Measurements from ENCODE around the gene RNF123.

RNF123 gene

DNA sequence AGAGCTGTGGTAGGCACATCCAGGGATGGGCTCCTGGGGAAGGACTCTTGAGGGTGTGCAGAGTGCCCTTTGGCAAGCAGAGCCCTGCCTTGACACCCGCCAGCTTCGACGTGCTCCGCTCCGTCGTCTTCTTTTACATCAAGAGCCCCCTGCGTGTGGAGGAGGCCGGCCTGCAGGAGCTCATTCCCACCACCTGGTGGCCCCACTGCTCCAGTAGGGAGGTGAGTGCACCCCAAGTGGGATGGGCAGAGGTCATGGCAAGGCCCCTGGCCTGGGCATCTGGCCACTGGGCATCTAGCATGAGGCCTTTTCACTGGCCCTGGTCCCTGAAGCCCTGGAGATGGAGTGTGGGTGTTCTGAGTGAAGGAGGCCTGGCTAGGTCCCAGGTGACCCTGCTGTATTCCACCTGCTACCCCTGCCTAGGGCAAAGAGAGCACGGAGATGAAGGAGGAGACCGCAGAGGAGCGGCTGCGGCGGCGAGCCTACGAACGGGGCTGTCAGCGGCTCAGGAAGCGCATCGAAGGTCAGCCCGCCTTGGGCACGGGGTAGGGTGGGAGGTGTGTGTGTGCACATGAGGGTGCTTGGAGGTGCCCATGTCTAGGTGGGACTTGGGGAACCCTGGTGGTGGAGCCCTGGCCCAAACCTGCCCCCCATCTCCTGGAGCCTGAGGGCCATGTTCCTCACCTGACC is 12.2 kb downstream of the RNF123 start:
- DNase-seq (ENCODE audit: low read depth in 1 of 2, low spot score in 1 of 2), result no peak

DNA sequence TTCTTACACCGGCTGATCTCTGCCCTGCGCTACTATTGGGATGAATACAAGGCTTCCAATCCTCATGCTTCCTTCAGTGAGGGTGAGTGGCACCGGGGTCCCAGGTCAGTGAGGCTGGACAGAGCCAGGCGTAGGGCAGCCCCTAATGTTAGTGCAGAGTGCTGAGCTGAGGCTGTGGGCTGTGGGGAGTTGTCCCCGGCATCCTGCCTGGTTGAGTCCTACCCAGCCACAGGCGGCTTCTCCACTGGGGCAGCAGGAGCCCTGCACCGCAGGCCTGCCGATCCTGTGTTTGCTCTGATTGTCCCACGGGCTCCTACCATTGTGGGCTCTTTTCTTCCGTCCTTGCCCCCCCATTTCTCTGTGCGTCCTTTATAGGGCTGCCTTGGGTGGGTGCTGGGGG is 13.3 kb downstream of the RNF123 start:
- no peak for DNase-seq (ENCODE audit: low read depth in 1 of 2, low spot score in 1 of 2)

DNA sequence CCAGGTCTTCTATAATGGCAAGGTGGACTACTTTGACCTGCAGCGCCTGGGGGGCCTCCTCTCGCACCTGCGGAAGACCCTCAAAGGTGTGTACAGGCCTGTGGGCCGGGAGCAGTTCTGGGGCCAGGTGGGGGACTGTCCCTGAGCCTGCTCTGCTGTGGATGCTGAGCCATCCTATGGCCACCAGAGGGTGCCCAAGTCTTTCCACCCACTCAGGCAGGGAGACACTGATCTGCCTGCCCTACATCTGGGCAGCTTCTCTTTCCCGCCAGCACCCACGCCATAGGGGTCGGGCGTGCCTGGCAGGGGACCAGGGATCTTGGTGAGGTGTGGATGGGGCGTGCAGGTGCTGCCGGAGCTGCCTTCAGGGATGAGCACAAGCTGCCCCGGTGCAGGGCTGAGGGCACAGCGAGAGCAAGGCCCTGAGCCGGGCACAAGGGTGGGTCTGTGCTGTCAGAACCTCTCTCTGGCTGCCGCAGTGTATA is 14.1 kb downstream of the RNF123 start:
- peak in 1 of 2 donors; percentile 54 for DNase-seq (ENCODE audit: low read depth in 1 of 2, low spot score in 1 of 2)

DNA sequence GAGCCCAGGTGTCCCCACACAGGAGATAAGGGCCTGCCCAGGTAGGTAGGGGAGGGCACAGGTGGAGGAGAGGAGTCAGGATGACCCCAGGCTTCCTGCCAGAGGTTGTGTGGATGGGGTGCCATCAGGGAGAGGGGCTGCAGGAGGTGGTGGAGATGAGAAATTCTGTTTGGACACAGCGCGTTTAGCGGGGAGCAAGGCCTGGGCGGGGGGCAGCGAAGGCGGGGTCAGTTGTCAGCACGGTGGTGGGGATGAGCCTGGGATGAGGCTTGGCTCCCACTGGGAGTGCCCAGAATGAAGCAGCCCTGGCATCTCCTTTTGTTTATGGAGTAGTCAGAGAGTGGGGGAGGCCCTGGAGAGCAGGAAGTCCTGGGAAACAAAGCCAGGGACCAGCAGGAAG is 14.6 kb downstream of the RNF123 start:
- no peak for DNase-seq (ENCODE audit: low read depth in 1 of 2, low spot score in 1 of 2)

DNA sequence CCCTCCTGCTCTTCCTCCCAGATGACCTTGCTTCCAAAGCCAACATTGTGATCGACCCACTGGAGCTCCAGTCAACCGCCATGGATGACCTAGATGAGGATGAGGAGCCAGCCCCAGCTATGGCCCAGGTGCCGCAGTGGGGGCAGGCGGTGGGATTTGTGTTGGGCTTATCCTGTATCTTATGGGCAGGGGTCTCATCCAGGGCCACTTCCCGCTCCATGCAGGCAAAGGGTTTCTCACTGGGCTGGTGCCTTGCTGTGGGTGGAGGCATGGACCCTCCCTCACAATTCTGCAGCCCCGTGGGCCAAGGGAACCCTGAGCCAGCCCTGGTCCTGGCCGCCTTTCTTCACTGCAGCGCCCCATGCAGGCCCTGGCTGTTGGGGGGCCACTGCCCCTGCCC is 15.3 kb downstream of the RNF123 start:
- no peak for DNase-seq (ENCODE audit: low read depth in 1 of 2, low spot score in 1 of 2)

DNA sequence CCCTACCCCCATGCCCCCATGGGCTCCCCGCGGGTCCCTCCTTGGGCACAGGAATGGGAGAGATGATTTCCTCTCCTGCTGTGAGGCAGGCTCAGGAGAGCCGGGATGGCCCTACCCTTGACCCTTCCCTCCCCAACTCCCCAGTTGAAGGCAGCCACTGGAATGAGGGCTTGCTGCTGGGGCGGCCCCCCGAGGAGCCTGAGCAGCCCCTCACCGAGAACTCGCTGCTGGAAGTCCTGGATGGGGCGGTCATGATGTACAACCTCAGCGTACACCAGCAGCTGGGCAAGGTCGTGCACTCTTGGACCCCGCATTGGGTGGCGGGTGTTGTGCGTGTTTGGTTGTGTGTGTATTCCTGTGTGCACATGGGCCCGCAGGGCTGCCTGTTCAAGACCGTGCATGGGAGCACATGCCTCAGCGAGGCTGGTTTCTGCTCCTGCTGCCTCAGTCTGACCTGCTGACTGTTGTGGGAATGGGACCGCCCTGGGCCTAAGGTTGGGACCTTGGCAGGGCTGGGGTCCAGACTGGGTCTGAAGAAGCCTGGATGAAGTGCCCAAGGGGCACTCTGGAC is 16.1 kb downstream of the RNF123 start:
- no peak for DNase-seq (ENCODE audit: low read depth in 1 of 2, low spot score in 1 of 2)

DNA sequence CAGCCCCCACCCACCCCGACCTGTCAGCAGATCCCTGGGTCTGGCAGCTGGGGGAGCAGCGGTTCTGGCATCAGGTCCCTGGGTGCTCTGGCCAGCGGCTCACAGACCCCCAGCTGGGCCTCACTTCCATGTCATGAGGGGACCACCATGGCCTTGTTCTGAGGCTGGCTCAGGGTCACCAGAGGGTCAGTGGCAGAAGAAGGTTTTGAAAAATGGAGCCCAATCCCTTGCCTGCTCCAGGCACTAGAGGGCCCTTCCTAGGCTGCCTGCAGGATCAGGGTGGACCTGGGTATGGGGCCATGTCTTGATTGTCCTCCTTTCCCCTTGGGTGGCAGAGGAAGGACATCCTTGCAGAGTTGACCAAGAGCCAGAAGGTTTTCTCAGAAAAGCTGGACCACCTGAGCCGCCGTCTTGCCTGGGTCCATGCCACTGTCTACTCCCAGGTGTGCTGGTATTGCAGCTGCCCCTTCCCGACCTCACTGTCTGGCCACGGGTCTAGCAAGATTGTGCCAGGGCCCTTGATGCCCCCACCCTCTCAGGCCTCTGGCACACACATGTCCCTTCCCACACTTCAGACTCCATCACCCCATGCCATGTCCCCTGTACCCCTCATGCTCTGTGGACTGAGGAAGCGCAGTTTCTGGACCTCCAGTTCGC is 17.2 kb downstream of the RNF123 start:
- DNase-seq (ENCODE audit: low read depth in 1 of 2, low spot score in 1 of 2), result no peak

DNA sequence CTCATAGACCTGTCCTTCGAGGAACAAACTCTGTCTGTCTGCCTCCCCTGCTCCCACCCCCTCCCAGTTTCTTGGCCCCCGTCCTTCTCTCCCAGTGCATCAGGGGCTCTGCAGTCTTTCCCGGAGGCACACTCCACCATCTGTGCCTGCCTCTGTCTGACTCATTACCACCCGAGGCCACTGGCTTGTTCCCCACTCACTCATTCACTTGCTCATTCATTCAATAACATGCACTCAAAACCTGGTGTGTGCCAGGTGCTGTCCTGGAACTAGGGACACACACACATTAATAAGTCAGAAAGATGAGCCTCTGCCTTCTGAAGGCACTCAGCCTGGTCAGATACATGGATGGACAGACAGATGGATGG is 17.7 kb downstream of the RNF123 start:
- DNase-seq (ENCODE audit: low read depth in 1 of 2, low spot score in 1 of 2), result no peak

DNA sequence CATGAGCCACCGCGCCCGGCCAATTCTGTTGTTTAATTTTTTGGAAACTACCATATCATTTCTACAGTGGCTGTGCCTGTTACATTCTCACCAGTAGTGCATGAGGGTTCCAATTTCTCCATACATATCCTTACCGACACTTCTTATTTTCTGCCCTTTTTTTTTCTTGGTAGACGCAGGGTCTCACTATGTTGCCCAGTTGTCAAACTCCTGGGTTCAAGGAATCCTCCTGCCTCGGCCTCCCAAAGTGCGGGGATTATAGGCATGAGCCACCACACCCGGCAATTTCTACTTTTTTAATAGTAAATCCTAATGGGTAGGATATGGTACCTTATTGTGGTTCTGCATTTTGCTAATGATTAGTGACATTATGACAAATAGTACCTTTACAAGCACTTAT is 20.5 kb downstream of the RNF123 start:
- no peak for DNase-seq (ENCODE audit: low read depth in 1 of 2, low spot score in 1 of 2)

DNA sequence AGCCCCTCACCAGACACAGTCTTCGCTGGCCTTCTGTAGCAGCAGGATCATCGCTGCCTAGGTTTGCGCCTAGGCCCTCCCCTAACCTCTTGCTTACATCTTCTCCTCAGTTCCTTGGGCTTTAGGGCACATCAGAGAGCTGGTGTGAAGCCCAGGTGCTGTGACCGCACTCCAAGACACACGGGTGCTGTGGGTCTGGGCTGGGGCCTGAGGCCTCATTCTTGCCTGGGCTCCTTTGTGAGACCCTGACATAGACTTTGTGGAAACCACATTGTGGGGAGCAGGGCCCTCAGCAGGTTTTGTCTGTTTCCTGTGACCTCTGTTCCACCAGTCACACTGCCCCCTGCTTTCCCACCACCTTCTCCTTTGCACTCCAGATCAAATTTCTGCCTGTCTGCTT is 22.1 kb downstream of the RNF123 start:
- DNase-seq (ENCODE audit: low read depth in 1 of 2, low spot score in 1 of 2), result no peak

DNA sequence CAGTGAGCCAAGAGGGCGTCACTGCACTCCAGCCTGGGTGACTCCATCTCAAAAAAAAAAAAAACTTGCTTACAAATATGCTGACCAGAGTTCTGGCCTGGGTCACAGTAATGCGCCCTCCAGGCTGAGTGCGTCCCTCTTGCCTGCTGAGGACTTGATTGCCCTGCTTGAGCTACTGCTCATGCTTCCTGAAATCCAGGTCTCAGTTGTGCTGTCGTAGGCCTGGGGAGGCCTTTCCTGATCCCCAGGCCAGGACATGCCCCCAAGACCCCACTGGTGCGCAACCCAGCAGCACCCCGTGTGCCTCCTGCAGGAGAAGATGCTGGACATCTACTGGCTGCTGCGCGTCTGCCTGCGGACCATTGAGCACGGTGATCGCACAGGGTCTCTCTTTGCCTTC is 22.8 kb downstream of the RNF123 start:
- no peak for DNase-seq (ENCODE audit: low read depth in 1 of 2, low spot score in 1 of 2)

DNA sequence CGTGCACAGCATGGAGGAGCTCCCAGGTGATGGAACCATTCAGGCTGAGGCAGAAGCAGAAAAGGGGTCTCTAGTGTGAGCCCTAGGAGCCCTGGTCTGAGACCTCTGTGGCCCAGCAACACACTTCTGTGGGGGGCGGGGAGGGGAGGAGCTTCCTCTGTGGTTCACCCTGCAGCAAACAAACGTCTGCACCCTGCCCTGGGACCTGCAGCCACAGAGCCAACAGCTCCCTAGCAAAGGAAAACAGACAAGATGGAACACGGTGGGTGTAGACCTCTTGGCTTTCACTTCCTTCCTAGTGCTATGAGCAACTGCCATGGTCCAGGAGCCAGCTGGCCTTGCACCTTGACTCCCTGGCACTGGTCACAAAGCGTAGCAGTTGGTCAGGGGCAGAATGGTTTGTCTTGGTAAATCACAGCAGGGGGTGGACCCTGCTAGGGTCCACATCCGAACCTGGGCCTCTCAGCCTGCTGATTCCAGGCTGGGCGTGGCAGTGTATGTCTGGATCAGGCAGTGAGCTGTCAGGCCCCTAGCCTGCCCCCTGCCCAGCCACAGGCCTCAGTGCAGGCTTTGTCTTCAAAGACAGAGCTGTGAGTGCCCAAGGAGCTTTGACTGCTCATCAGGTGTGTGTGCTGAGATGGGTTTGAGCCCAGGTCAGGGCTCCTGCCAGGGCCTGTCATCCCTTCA is 23.4 kb downstream of the RNF123 start:
- DNase-seq (ENCODE audit: low read depth in 1 of 2, low spot score in 1 of 2), result no peak

DNA sequence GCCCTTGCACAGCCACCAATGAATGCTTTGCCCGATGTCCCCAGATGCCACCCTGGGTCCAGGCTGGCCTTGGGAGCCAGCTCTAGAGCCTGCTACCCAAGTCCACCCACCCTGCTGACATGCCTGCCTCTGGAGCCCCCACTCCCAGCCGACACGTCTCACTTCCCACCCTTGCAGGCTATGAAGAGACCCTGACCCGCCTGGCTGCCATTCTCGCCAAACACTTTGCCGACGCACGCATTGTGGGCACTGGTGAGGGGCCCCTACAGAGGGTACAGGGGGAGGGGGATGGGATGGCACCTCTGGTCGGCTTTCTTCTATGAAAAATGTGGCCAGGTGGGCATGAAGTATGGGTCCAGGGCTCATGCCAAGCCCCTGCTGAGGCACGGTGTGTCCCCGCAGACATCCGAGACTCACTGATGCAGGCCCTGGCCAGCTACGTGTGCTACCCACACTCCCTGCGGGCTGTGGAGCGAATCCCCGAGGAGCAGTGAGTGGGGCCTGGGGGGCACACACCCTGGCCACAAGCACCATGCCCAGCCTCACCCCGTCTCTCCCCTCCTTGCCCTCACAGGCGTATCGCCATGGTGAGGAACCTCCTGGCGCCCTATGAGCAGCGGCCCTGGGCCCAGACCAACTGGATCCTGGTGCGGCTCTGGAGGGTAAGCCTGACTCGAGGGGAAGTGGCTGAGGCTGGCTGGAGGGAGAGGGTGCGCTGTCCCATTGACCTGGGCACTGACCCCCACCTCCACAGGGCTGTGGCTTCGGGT is 24.2 kb downstream of the RNF123 start:
- no peak for DNase-seq (ENCODE audit: low read depth in 1 of 2, low spot score in 1 of 2)

DNA sequence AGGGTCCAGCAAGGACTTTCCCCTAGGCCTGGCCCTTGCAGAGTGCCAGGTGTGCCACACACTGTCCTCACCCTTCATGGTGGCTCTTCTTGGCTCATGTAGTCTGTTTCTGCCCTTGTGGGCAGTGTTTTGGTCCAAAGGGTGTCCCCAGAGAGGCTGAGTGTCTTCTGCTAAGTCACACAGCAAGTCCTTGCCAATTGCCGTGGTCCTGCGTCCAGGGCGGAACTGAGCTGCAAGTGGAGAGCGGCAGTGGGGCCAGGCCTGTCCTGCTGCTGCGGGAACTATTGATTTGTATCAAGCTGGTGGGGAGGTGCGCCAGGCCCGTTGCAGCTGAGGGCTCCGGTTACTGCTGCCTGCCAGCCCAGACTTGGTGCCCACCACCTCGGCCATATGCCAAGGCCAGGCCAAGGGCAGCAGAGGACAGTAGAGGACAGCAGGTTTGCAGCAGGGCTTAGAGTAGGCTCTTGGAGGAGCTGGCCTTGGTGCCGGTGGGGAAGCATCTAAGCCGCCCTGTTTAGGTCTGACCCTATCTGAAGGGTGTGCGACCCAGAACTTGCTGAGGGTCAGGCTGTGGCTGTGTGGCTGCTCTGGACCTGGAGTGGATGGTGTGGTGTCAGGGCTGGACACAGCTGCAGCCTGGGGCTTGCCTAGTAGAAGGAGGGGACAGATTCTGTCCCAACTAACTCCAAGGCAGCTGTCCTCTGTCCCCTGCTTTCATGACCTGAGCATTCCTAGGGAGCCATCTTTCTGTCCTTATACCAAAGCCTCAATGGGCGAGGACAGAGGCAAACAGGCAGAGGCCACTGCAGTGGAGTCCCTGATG is 25.6 kb downstream of the RNF123 start:
- no peak for DNase-seq (ENCODE audit: low read depth in 1 of 2, low spot score in 1 of 2)

DNA sequence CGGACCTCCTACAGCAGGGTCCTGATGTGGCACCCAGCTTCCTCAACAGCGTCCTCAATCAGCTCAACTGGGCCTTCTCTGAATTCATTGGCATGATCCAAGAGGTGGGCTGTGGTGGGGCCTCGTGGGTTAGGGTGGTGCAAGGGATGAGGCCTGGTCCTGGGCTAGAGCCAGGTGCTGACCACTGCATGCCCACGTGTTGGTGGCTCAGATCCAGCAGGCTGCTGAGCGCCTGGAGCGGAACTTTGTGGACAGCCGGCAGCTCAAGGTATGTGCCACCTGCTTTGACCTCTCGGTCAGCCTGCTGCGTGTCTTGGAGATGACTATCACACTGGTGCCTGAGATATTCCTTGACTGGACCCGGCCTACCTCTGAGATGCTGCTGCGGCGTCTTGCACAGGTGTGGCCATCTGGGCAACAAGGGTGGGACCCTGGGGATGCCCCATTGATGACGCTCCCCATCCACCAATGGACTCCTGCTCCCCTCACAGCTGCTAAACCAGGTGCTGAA is 26.3 kb downstream of the RNF123 start:
- DNase-seq (ENCODE audit: low read depth in 1 of 2, low spot score in 1 of 2), result no peak

DNA sequence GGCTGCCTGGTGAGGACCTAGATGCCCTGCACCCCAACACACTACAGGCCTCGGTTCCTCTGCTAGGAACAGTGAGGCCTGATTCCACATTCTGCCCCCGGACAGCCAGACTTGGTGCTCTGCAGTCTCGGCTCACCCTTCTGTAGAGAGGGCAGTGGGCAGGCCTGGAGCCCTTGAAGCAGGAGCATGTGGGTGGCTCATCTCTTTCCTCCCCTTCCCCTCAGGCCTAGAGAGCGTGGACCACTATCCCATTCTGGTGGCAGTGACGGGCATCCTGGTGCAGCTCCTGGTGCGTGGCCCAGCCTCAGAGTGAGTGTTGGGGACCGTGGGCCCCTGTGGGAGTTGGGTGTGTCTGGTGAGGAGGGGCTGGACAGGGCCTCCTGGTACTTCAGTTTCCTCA is 26.8 kb downstream of the RNF123 start:
- no peak for DNase-seq (ENCODE audit: low read depth in 1 of 2, low spot score in 1 of 2)

DNA sequence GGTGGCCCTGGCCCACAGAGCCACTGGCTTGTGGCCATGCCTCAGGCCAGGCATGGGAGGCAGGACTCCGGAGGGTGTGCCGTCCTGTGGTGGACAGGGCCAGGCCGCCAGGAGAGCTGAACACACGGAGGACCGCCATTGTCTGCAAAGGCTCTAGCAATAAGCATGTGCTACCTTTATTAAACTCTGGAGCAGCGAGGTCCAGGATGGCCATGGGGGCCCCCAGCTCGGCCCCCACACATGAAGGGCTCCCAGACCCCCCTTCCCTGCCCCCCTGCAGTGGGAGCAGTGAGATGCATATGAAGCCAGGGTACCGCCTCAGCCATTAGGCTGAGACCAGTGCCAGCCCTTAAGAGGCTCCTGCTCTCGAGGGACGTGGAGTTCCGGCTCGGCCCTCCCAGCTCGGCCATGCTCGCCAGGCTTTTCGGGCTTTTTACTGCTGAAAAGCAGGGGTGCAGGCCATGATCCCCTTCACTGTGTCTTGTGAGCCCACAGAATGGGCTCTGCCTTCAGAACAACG is 27.4 kb downstream of the RNF123 start:
- DNase-seq (ENCODE audit: low read depth in 1 of 2, low spot score in 1 of 2), result no peak

DNA sequence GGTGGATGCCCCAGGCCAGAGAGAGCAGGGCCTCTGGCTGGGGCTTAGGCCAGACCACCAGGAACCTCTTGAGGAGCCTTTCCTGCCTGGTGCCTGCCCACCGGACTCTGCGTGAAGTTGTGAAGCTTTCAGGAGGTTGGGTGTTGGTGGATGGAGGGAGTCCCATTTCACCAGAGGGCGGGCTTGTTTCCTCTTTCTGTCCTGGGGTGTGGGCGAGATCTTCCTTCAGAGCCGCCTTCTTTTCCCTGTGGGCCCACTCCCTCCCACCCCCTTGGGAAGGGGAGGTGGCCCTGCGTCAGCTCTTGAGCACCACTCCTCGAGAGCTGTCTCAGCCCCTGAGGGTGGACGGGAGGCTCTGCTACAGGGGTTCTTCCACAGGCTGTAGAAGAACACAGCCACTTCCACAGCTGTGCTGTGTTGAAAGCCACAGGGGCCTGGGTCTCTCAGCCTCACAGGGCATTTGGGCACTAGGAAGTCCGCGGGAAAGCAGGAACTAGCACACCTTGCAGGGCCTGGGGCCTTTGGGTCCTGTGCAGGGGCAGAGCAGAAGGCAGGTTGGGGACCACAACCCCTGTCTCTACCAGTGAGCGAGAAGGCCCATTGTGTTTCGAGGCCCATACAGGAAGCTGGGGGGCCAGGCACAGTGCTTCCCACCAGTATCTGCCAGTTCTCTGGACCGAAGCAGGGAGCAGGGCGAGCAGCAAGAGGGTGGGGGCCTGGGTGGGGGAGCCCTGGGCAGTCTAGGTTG is 28.0 kb downstream of the RNF123 start:
- DNase-seq (ENCODE audit: low read depth in 1 of 2, low spot score in 1 of 2), result no peak

Measured in activated CD4-positive, alpha-beta T cell treated with anti-CD3 and anti-CD28 coated beads, Interleukin-2, amount 50 U/mL, for 24 hours (primary cell).